AG20443 (cell line): Measurements from ENCODE around the gene HGD.
"Not testable (repeated sequence)": the region's sequence is repeated elsewhere in the genome, so short reads cannot be mapped to it uniquely, and the experiment has no call there.

Source experiments
- DNase-seq: peaks from one replicate; pipeline ENCODE4 v3.0.0; 2012; ENCODE audit warnings: low spot score, mixed read lengths

HGD gene, protein sequence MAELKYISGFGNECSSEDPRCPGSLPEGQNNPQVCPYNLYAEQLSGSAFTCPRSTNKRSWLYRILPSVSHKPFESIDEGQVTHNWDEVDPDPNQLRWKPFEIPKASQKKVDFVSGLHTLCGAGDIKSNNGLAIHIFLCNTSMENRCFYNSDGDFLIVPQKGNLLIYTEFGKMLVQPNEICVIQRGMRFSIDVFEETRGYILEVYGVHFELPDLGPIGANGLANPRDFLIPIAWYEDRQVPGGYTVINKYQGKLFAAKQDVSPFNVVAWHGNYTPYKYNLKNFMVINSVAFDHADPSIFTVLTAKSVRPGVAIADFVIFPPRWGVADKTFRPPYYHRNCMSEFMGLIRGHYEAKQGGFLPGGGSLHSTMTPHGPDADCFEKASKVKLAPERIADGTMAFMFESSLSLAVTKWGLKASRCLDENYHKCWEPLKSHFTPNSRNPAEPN

DNA sequence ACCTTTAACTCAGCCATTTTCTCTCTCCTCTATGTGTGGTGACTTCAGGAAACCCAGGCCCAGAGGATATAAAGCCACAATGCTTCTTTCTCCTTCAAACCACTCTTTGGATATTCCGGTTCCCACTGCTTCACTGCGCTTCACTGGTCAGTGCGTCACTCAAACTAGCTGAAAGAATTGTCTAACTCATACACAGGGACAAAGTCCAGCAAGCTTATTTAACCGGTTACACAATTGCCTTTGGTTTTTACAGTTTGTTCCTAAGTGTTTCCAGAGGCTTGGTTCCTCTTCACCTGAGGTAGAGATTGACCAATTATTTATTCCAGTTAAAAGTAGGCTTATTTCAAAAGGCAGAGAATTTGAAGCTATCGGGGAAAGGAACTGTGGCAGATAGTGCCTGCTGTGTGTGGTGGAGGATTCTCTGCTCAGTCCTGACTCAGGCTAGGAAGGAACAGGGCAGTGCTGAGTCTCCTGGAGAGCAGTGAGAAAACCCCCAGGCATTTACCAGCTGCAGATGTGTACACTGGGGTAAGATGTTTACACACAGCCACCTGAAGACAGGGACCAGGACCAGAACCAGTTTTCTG, at the start of gene HGD:
Gene HGD (minus strand): TSS at position 145 of the 587 bp plus-strand sequence. CDS start 128 bp downstream, at position 17.
- no peak for DNase-seq

DNA sequence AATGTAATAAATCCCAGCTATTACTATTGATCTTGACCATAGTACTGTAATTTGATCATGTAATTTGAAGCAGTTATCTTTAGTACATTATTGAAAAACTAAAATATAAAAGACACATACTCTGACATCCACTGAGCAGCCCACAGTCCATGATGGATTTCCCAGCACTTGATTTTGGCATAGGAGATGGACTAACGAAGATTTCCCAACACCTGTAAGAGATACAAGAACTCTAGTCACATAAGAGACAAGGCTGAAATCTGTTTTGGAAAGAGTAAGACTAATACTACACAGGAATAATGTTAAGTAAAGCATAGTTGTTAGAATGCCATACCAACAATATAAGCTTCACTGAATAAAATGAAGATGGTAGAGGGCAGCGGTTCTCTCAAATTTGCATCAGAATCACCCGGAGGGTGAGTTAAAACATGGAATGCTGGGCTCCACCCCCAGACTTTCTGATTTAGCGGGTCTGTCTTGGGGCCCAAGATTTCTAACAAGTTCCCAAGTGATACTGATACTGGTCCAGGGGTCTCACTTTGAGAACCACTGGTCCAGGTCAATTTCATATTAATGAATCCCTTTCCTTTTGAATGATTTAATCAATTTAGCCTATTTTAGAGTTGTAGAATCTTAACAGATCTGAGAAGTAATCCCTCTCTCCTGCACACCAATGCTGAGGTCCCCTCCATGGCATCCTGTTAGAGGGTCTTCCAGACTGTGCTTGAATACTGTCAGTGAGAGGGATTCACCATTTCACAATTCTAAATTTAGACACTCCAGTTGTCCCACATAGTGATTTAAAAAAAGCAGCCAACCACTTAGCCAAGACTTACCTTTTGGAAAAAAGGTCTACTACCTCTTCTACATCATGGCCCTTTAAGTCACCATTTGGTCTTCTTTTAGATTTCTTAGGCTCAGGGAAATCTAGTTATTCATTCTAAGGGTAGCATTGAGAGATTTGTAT, 48.8 kb upstream of the HGD start:
- no peak for DNase-seq

DNA sequence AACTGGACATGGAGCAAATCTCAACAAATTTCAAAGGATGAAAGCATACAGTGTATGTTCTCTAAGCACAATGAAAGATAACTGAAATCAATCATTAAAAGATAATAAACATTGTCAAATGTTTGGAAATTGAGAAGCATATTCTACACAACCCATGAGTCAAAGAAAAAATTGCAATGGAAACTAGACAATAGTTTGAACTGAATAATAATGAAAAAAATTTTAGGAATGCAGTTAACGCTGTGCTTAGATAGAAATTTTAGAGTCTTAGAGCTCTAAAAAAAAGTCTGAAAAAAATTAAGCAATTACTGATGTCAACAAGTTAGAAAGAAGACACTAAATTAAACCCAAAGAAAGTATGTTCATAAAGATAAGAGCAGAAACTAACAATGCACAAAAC, 44.8 kb upstream of the HGD start:
- peak; percentile 33 for DNase-seq

DNA sequence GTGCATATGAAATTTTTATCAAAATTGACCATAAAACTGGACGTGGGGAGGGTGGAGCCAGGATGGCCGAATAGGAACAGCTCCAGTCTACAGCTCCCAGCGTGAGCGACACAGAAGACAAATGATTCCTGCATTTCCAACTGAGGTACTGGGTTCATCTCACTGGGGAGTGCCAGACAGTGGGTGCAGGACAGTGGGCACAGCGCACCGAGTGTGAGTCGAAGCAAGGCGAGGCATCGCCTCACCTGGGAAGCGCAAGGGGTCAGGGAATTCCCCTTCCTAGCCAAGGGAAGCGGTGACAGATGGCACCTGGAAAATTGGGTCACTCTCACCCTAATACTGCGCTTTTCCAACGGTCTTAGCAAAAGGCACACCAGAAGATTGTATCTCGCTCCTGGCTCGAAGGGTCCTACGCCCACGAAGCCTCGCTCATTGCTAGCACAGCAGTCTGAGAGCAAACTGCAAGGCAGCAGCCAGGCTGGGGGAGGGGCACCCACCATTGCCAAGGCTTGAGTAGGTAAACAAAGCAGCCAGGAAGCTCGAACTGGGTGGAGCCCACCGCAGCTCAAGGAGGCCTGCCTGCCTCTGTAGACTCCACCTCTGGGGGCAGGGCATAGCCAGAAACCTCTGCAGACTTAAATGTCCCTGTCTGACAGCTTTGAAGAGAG, 37.3 kb upstream of the HGD start:
- DNase-seq, result not testable (repeated sequence)

DNA sequence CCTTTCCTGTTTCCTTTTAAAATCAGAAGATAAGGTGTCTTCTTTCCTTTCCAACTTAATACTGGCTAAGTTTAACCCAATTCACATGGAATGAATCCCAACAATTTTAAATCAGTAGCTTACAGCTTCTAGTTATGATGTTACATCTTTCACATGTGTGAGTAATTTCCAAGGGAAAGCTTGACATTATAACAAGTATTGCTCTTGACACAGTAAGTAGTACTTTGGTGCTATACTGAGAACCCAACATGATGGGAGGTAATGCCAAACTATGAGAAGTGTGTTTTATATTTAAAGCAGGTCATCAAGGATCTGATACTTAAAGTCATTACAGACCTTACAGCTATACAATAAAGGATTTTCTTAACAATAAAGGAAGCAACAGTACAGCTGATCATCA, 31.2 kb upstream of the HGD start:
- DNase-seq, result no peak

DNA sequence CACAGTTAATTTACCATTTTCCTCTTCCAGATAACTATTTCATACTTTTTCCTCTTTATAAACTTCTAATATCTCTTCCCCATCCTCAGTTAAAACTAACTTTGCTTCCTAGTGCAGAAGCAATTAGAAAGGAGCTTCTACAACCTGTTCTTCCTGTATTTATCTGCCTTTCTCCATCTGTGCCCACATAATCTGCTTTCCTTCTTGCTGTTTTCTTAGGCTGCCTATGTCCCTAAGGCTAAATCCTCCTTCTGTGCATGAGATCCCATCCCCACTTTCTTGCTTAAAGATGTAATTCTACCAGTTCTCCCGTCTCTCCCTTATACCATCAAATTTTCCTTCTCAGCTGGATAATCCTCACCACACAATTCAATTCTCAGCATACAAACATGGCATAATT, 28.3 kb upstream of the HGD start:
- no peak for DNase-seq

DNA sequence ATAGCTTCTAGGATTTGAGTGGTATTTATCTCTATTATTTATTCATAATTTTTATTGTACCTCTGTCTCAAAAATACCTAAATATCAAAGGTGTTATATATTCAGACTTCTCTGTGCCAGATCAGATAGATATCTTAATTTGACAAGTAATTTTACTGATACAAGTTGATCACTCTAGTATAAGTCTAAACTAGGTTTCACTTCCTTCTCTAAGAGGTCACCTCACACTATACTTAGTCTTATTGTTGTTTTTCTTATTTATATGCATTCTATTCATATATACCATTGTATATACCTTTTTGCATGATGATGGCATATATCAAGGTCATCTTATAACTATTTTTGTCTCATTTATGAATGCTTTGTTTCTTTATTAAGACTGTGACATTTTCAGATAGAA, 26.4 kb upstream of the HGD start:
- no peak for DNase-seq

DNA sequence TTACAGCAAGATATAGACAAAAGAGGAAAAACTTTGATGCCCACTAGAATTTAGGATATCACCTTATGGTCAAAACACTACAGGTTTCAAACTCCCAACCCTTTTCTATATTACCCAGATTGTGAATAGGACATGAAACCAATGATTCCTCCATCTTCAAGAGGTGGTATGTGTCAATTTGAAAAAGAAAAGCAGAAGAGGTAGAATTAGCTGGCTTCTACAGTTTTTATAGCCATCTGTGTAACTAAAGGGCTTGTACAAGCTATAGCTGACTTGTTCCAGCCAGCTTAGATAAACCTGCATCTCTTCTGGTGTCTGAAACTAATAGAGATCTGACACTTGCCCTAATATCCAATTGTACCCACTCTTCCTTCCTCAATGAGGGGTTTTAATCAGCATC, 24.9 kb upstream of the HGD start:
- DNase-seq, result no peak

DNA sequence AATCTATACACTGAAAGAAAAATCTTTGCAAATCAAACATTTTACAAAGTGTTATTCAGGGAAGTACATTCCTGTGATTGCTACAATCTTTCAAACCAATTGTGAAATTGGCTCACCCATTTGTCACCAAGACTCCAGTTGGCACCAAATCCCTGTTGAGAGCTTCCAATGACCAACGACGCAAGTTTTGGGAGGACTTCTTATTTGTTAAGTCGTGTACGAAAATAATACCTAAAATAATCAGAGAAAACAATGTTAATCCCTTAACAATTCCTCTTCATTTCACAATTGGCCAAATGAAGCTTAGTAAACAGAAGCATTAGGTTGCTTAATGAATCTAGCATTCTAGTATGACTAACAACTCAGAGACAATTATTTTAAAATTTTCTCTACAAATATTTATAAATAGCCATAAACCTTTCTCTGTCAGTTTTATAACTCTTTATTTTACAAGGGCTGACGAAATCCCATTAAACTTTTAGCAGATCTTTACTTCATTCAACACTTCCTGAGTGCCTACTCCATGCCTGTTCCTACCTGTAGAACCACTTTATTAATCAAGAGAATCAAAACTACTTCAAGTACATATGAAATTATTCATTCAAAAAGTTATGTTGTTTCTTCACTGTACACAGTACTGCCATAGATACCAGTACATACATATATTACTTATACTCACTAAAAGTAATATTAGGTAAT, 24.0 kb upstream of the HGD start:
- no peak for DNase-seq

DNA sequence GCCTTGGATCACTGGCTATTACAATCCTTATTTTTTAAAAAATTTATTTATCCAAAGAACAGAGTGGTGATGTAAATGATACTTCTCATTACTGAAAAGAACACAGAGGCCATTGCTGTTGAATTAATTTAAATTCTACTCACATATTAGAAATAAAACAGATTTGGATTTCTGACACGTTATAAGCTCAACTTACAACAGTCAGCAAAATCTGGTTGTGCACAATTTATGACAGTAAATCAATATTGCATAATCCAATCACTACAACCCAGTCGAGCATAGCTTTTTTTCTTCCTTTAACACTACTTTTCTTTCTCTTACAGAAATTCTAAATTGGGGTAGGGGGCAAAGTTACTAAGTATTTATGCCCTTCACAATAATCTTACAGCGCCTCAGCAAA, 17.3 kb upstream of the HGD start:
- DNase-seq, result no peak

DNA sequence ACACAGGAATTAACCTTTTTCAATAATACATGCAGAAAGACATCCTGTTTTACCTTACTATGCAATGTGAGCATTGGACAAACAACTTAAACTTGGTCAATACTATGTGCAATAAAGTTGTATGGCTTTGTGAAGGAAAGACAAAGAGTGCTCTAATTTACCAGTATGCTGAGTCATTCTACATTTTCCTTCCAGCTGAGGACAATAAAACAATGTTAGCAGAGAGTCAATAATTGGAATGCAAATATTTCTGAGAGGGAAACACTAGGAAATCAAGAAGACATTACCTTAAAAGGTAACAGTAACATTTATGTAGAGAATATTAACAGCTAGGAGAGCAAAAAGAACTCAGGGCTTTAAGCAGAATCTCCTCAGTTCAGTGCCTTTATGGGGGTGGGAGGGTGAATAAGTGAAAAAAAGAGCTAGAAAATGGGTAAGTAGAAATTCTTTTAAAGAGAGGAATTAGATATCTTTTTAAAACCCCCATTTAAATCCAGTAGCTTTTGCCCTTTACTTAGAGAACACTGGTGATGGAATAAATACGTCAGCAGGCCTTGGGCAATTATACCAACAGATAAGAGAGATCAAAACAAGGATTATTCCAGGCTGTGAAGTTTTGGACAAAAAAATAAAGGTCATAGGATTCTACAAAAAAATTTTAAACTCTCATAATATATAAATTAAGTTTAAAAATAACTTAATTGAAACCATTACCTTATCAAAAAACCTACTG, 11.6 kb upstream of the HGD start:
- DNase-seq, result peak; percentile 14

DNA sequence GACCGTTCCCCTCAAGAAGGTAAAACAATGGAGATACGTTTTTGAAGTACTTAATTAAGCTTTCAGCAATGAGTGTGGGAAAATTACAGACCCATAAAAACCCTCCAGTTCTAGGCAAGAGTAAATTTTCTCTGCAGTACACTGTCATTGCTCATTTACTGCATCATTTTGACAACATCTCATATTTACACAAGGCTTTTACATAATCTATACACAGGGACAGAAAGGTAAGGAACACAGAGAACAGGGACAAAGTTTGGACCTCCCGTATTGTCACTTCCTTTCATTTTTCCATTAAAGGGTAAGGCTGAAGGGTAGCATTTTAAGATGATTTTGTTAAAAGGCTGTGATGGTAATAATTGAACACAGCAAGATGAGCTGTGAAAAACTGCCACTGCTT, 7.4 kb upstream of the HGD start:
- no peak for DNase-seq

DNA sequence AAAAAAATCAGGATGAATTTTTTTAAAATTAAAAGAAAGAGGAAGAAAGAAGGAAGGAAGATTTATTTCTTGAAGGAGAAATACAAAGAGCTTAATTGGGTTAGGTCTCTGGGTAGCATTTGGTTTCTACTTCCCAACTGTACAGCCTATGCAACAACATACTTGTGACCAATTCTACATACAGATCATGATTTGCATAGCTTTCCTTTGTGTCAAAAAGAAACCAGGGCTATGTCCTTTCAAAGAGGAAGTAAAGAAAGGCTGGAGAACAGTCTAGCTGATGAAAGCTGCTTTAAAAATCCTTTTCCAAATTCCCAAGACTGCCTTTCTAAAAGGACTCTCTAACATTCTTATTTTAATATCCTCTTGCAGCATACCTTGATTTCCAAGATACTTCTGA, 6.1 kb upstream of the HGD start:
- peak; percentile 48 for DNase-seq

DNA sequence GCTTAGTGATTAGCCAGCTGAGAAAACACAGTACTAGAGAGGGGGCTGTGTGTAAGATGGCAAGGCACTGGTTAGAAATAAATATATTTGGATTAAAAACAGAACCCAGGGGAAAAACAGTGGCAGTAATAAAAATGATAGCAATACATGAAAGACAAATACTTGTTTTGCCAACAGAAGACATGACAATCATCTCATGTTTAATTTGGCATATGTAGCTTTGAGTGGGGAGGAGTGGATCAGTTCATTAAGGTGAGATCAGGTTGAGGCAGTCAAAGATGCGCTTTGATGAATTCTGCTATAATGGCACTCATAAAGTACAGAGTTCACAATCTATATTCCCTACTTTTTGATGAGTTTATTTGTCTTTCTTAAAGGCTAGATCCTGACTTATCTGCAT, 3.4 kb upstream of the HGD start:
- no peak for DNase-seq

DNA sequence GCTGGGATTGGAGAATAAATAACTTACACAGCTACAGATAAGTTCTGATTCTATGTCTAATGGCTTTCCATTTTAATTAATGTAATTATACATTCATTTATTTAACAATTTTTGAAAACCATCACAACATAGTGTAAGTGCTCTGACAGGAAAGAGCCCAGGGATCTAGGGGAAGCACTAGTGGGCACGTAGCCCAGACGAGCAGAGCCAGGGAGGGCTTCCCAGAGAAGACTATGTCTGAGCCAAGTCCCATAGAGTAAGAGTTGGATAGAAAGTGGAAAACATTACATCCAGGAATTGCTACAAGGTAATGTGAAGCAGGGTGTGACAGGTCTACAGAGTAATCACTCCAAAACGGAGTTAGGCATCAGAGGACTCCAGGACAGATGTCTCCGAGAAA, 2.9 kb upstream of the HGD start:
- DNase-seq, result no peak

DNA sequence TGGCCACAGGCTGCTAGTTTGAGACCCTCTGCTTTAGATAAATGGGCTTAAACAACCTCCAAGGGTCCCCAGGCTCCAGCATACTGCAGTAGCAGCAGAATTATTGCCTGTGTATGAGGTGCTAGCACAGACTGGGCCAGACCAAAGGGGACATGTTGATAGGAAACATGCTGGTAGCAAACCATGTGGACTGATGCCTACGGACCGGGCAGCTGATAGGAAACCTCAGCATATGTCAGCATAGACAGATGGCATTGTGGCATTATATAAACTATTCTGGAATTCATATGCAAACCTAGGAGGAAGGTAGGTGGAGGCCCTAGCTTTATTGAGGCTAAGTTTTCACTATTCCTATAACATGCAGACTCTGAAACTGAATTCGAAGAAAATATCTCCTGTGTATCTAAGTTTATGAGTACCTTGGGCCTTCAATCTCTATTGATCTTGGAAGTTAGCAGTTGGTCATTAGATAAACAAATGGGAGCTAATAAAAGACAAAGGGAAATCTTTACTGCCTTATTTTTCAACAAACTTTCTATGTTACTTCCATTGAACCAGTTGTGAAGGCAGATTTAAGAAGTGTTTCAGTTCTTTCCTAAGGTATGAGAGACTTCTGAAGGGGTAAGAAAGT, 1.7 kb upstream of the HGD start:
- no peak for DNase-seq

DNA sequence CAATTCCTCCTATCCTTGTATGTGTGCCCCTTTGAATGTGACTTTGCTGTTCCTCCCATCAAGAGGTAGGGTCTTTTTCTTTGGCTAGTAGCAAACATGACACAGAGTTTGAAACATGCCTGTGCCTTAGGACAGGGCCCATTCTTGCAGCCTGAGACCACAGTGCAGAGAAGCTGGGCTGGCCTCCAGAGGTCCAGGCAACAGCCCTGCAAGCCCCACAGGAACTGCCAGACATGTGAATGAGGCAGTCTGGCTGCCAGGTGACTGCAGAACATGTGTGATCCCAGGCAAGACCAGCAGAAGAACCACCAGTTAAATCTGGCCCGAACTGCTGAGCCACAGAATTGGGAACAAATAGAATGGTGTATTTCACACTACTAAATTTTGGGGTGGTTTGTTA, 1.2 kb upstream of the HGD start:
- no peak for DNase-seq

DNA sequence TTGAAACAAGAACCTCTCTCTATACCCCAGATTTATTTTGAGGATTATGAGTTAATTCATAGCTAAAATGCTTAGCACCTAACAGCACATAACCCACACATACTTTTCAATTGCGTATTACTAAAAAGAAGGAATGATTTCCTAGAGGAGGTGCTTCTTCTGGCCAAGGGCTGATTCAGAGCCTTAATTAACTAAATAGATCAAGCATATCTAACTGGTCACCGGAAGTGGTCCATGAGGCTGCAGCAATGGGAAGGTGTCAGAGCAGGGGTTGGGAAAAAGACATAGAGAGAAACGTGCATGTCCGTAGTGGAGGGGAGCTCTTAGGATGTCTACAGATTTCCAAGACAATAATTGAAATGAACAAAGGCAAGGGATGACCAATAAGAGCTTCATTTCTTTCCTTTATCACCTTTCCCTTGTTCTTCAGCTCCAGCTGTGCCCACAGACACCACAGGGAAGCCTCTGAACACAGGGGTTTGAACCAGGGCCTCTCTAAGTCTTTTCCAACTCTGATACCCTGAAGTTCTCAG, 467 bp downstream of the HGD start:
- DNase-seq, result no peak

DNA sequence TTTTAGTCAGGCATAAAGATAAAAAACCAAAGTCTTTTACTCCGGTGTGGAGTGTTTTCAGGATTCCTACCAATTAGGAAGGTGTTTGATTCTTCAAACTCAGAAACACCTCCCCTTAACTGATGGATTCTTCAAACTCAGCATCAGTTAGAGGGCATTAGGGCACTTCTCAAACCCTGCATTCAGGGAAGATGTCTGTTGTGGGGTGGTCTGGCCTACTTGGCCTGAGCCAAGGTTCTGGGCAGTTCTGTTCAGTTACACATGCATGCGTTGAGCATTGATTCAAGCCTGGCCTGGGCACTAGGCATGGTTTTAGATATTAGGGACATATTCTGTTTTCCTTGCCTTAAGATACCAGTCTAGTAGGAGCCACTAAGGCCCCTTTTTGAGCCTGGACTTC, 1.0 kb downstream of the HGD start:
- no peak for DNase-seq
